ENCODE measurements around the gene ME3.
"Not testable (repeated sequence)": the region's sequence is repeated elsewhere in the genome, so short reads cannot be mapped to it uniquely, and the experiment has no call there.

The ME3 gene

DNA sequence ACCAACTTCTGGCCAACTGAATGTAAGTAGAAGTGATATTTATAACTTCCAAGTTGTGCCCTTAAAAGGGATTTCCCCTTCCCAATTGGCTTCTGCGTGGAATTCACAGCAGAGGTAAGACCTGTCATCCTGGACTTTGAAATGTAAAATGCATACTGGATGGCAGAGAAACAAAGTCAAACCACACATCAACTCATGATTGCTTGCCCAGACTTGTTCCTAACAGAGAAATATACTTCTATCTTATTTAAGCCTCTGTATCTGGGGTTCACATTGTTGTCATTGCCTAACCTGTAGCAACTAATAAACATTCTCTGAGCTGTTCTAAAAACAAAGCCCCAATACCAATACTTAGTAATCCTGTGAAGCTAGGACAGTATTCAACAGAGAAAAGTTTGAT, 6.2 kb downstream of the ME3 start:
- no peak for DNase-seq
- H3K9me3 ChIP-seq (ENCODE audit: control insufficient read depth, low read length) = no peaks in the 10 kb centered on the region
- H3K4me1 ChIP-seq (ENCODE audit: control insufficient read depth, insufficient read depth, low read length, poor library complexity, severe bottlenecking) = no peaks in the 10 kb centered on the region
- no peak overlapping the region for H3K4me3 ChIP-seq (ENCODE audit: insufficient read depth, low read depth, low read length, poor library complexity, severe bottlenecking)
- H3K27me3 ChIP-seq (replicated peaks; ENCODE audit: control insufficient read depth, insufficient read depth, low read length, poor library complexity, severe bottlenecking) = no peaks in the 10 kb centered on the region
- H3K27ac ChIP-seq (ENCODE audit: insufficient read depth, low read length, poor library complexity, severe bottlenecking) = no peak overlapping the region
- H3K36me3 ChIP-seq (ENCODE audit: control insufficient read depth, insufficient read depth, low read length) = no peaks in the 10 kb centered on the region

DNA sequence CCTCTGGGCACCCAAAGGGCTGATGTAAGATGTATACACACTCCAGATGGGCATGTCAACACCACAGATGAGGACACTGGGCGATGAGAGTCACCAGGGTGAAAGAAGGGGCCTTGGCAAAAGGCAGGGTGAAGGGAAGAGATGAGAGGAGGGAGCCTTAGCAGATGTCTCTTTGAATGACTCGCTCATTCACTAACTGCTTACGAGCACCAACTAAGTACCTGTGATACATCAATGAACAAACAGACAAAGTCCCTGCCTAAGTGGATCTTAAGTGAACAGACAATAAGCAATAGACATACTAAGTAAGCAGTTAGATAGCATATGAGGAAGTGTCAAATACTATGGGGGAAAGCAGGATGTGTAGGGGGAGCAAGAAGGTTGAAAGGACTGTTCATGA, 7.5 kb downstream of the ME3 start:
- Histone ChIP-seq H3K27ac (ENCODE audit: insufficient read depth, low read length, poor library complexity, severe bottlenecking) (no peak overlapping the region), H3K27me3 (replicated peaks; ENCODE audit: control insufficient read depth, insufficient read depth, low read length, poor library complexity, severe bottlenecking) (no peaks in the 10 kb centered on the region), H3K9me3 (ENCODE audit: control insufficient read depth, low read length) (no peaks in the 10 kb centered on the region), H3K36me3 (ENCODE audit: control insufficient read depth, insufficient read depth, low read length) (no peaks in the 10 kb centered on the region), H3K4me1 (ENCODE audit: control insufficient read depth, insufficient read depth, low read length, poor library complexity, severe bottlenecking) (no peaks in the 10 kb centered on the region), H3K4me3 (ENCODE audit: insufficient read depth, low read depth, low read length, poor library complexity, severe bottlenecking) (no peak overlapping the region)
- DNase-seq = no peak

DNA sequence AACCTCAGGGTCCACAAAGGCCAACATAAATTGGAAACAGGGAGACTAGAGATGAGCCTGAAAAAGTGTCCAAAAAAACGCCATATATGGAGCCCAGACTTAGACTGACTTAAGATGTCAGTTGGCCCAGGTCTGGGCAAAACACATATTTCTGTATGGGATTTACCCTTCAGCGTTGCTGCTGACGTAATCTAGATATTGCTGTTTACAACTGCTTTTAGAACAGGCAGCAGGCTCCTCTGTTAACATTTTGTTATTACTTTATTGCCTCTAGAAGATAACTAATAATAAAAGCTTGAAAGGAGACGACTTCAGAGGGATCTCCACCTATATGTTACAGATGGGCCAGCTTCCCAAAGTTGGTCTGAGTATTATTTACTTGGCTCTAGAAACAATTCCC, 8.7 kb downstream of the ME3 start:
- Histone ChIP-seq H3K27ac (ENCODE audit: insufficient read depth, low read length, poor library complexity, severe bottlenecking) (no peak overlapping the region), H3K4me3 (ENCODE audit: insufficient read depth, low read depth, low read length, poor library complexity, severe bottlenecking) (no peak overlapping the region), H3K36me3 (ENCODE audit: control insufficient read depth, insufficient read depth, low read length) (no peaks in the 10 kb centered on the region), H3K4me1 (ENCODE audit: control insufficient read depth, insufficient read depth, low read length, poor library complexity, severe bottlenecking) (no peaks in the 10 kb centered on the region), H3K9me3 (ENCODE audit: control insufficient read depth, low read length) (no peaks in the 10 kb centered on the region), H3K27me3 (replicated peaks; ENCODE audit: control insufficient read depth, insufficient read depth, low read length, poor library complexity, severe bottlenecking) (no peaks in the 10 kb centered on the region)
- DNase-seq = no peak

DNA sequence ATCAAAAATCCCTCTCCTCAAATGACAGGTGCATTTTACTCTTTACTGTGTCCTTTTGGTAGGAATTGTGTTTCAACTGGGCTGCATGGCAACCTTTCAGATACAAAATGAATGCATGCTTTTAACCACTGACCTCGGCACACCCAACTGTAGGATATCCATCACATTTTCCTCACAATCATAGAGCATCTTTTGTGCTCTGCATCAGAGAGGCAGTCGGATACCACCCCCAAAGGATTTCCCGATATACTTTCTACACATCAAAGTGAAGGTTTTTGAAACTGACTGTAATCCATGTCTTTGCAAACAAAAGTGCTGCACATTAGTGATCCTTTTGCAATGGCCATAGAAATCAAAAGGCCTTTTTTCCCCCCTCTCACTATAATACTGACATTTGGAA, 9.1 kb downstream of the ME3 start:
- Histone ChIP-seq H3K4me3 (ENCODE audit: insufficient read depth, low read depth, low read length, poor library complexity, severe bottlenecking) (no peak overlapping the region), H3K9me3 (ENCODE audit: control insufficient read depth, low read length) (no peaks in the 10 kb centered on the region), H3K27me3 (replicated peaks; ENCODE audit: control insufficient read depth, insufficient read depth, low read length, poor library complexity, severe bottlenecking) (no peaks in the 10 kb centered on the region), H3K36me3 (ENCODE audit: control insufficient read depth, insufficient read depth, low read length) (no peaks in the 10 kb centered on the region), H3K4me1 (ENCODE audit: control insufficient read depth, insufficient read depth, low read length, poor library complexity, severe bottlenecking) (no peaks in the 10 kb centered on the region), H3K27ac (ENCODE audit: insufficient read depth, low read length, poor library complexity, severe bottlenecking) (no peak overlapping the region)
- DNase-seq = no peak

GRCh38 chr11:86660736-86661135, 11.7 kb downstream of the ME3 start:
- Histone ChIP-seq H3K27me3 (replicated peaks; ENCODE audit: control insufficient read depth, insufficient read depth, low read length, poor library complexity, severe bottlenecking) (no peaks in the 10 kb centered on the region), H3K27ac (ENCODE audit: insufficient read depth, low read length, poor library complexity, severe bottlenecking) (no peak overlapping the region), H3K36me3 (ENCODE audit: control insufficient read depth, insufficient read depth, low read length) (no peaks in the 10 kb centered on the region), H3K4me1 (ENCODE audit: control insufficient read depth, insufficient read depth, low read length, poor library complexity, severe bottlenecking) (no peaks in the 10 kb centered on the region), H3K4me3 (ENCODE audit: insufficient read depth, low read depth, low read length, poor library complexity, severe bottlenecking) (no peak overlapping the region), H3K9me3 (ENCODE audit: control insufficient read depth, low read length) (no peaks in the 10 kb centered on the region)
- no peak for DNase-seq

DNA sequence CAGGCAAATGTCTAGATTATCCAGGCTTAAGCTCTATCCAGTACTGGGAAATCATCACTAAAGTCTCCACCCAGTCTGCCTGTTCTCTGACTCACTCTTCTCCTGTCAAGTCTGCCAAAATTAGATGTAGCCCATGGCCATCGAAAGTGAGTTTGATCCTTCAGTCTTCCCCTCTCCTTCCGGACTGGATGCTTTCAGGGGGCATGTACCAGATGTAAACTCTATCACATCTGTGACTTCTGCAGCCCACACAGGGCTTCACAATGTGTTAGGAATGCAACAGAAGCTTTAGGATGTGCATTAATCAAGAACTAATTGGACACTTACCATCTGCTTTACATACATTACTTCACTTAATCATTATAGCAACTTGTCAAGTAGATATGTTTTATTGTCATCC, 12.3 kb downstream of the ME3 start:
- no peaks in the 10 kb centered on the region for H3K9me3 ChIP-seq (ENCODE audit: control insufficient read depth, low read length)
- no peaks in the 10 kb centered on the region for H3K4me1 ChIP-seq (ENCODE audit: control insufficient read depth, insufficient read depth, low read length, poor library complexity, severe bottlenecking)
- no peaks in the 10 kb centered on the region for H3K27me3 ChIP-seq (replicated peaks; ENCODE audit: control insufficient read depth, insufficient read depth, low read length, poor library complexity, severe bottlenecking)
- no peak for DNase-seq
- H3K36me3 ChIP-seq (ENCODE audit: control insufficient read depth, insufficient read depth, low read length) = no peaks in the 10 kb centered on the region
- H3K27ac ChIP-seq (ENCODE audit: insufficient read depth, low read length, poor library complexity, severe bottlenecking) = no peak overlapping the region
- H3K4me3 ChIP-seq (ENCODE audit: insufficient read depth, low read depth, low read length, poor library complexity, severe bottlenecking) = no peak overlapping the region

GRCh38 chr11:86658534-86658933, 13.9 kb downstream of the ME3 start:
- Histone ChIP-seq H3K27ac (ENCODE audit: insufficient read depth, low read length, poor library complexity, severe bottlenecking) (no peak overlapping the region), H3K9me3 (ENCODE audit: control insufficient read depth, low read length) (no peaks in the 10 kb centered on the region), H3K4me3 (ENCODE audit: insufficient read depth, low read depth, low read length, poor library complexity, severe bottlenecking) (no peak overlapping the region), H3K36me3 (ENCODE audit: control insufficient read depth, insufficient read depth, low read length) (no peaks in the 10 kb centered on the region), H3K27me3 (replicated peaks; ENCODE audit: control insufficient read depth, insufficient read depth, low read length, poor library complexity, severe bottlenecking) (no peaks in the 10 kb centered on the region), H3K4me1 (ENCODE audit: control insufficient read depth, insufficient read depth, low read length, poor library complexity, severe bottlenecking) (no peaks in the 10 kb centered on the region)
- DNase-seq = no peak

DNA sequence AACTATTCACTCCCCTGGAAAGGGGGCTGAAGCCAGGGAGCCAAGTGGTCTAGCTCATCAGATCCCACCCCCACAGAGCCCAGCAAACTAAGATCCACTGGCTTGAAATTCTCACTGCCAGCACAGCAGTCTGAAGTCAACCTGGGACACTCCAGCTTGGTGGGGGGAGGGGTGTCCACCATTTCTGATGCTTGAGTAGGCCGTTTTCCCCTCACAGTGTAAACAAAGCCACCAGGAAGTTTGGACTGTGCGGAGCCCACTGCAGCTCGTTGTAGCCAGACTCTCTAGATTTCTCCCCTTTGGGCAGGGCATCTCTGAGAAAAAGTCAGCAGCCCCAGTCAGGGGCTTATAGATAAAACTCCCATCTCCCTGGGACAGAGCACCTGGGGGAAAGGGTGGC, 27.2 kb downstream of the ME3 start:
- not testable (repeated sequence) for H3K27ac ChIP-seq (ENCODE audit: insufficient read depth, low read length, poor library complexity, severe bottlenecking); H3K27me3 ChIP-seq (replicated peaks; ENCODE audit: control insufficient read depth, insufficient read depth, low read length, poor library complexity, severe bottlenecking); H3K4me1 ChIP-seq (ENCODE audit: control insufficient read depth, insufficient read depth, low read length, poor library complexity, severe bottlenecking); H3K4me3 ChIP-seq (ENCODE audit: insufficient read depth, low read depth, low read length, poor library complexity, severe bottlenecking); H3K36me3 ChIP-seq (ENCODE audit: control insufficient read depth, insufficient read depth, low read length); H3K9me3 ChIP-seq (ENCODE audit: control insufficient read depth, low read length); DNase-seq

DNA sequence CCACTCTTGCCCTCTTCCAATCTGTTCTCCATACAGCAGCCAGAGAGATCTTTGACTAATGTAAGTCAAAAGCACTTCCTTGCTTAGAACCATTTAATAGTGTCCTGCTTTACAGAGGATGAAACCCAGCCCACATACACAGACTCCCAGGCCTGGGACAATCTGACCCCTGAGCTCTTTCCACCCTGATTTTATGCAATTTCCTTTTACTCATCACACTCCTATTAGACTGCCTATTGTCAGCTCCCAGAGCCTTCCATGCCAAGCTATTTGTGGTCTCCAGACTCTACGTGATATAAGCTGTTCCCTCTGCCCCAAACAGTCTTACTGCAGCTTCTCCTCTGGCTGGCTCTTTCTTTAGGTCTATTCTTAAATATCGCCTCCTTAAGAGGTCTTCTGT, 28.1 kb downstream of the ME3 start:
- no peak for DNase-seq
- no peaks in the 10 kb centered on the region for H3K9me3 ChIP-seq (ENCODE audit: control insufficient read depth, low read length)
- no peaks in the 10 kb centered on the region for H3K27me3 ChIP-seq (replicated peaks; ENCODE audit: control insufficient read depth, insufficient read depth, low read length, poor library complexity, severe bottlenecking)
- H3K27ac ChIP-seq (ENCODE audit: insufficient read depth, low read length, poor library complexity, severe bottlenecking) = no peak overlapping the region
- no peaks in the 10 kb centered on the region for H3K36me3 ChIP-seq (ENCODE audit: control insufficient read depth, insufficient read depth, low read length)
- H3K4me3 ChIP-seq (ENCODE audit: insufficient read depth, low read depth, low read length, poor library complexity, severe bottlenecking) = no peak overlapping the region
- H3K4me1 ChIP-seq (ENCODE audit: control insufficient read depth, insufficient read depth, low read length, poor library complexity, severe bottlenecking) = no peaks in the 10 kb centered on the region

- H3K9me3 ChIP-seq (ENCODE audit: control insufficient read depth, low read length) = no peaks in the 10 kb centered on the region
- H3K27ac ChIP-seq (ENCODE audit: insufficient read depth, low read length, poor library complexity, severe bottlenecking) = no peak overlapping the region
- no peak overlapping the region for H3K4me3 ChIP-seq (ENCODE audit: insufficient read depth, low read depth, low read length, poor library complexity, severe bottlenecking)
- H3K4me1 ChIP-seq (ENCODE audit: control insufficient read depth, insufficient read depth, low read length, poor library complexity, severe bottlenecking) = no peaks in the 10 kb centered on the region
- no peaks in the 10 kb centered on the region for H3K36me3 ChIP-seq (ENCODE audit: control insufficient read depth, insufficient read depth, low read length)
- no peak for DNase-seq
- no peaks in the 10 kb centered on the region for H3K27me3 ChIP-seq (replicated peaks; ENCODE audit: control insufficient read depth, insufficient read depth, low read length, poor library complexity, severe bottlenecking)
Observed at GRCh38 chr11:86641537-86642261, 30.7 kb downstream of the ME3 start.
